WTC11 (cell line): ENCODE data around the gene PTPA.

Source experiments
- CREB1 ChIP-seq: sonication (generic); formaldehyde crosslinking; IDR thresholded peaks from 2 replicates; pipeline ENCODE4 v1.8.0; 2023; ENCODE audit warnings: mild to moderate bottlenecking, missing genetic modification reagents
- ELF4 ChIP-seq: sonication (generic); formaldehyde crosslinking; IDR thresholded peaks from 2 replicates; pipeline ENCODE4 v1.8.1; 2022; ENCODE audit warnings: low read depth, mild to moderate bottlenecking, moderate library complexity, missing genetic modification reagents
- FOXK1 ChIP-seq: sonication (generic); formaldehyde crosslinking; IDR thresholded peaks from 2 replicates; pipeline ENCODE4 v1.8.0; 2022; ENCODE audit warnings: mild to moderate bottlenecking, moderate library complexity, missing genetic modification reagents
- MAX ChIP-seq: sonication (generic); formaldehyde crosslinking; IDR thresholded peaks from 2 replicates; pipeline ENCODE4 v1.8.0; 2022; ENCODE audit warnings: mild to moderate bottlenecking, missing genetic modification reagents
- TEAD4 ChIP-seq: sonication (generic); formaldehyde crosslinking; IDR thresholded peaks from 2 replicates; pipeline ENCODE4 v1.8.0; 2022; ENCODE audit warnings: mild to moderate bottlenecking, missing genetic modification reagents
- ZNF416 ChIP-seq: fragments of 250-450 bp; sonication (Bioruptor Pico); IDR thresholded peaks from 2 replicates; pipeline ENCODE4 v1.9.0; 2021; ENCODE audit warnings: mild to moderate bottlenecking, inconsistent platforms
- TF ChIP-seq, protein P1 (sequence below): fragments of 200-600 bp; IDR thresholded peaks from 2 replicates; pipeline ENCODE4 v1.8.0; 2022; ENCODE audit warnings: antibody characterized with exemption
- TF ChIP-seq, protein P2 (sequence below): sonication (generic); formaldehyde crosslinking; IDR thresholded peaks from 2 replicates; pipeline ENCODE4 v1.8.0; 2023; ENCODE audit warnings: missing genetic modification reagents
- TF ChIP-seq, protein P3 (sequence below): sonication (generic); formaldehyde crosslinking; IDR thresholded peaks from 2 replicates; pipeline ENCODE4 v1.8.1; 2022; ENCODE audit warnings: low read depth, missing genetic modification reagents, borderline replicate concordance

- TF ChIP-seq CREB1 (CRISPR knock-in tag) (no peak), TEAD4 (CRISPR knock-in tag) (no peak), FOXK1 (no peak), ELF4 (no peak), MAX (CRISPR knock-in tag) (no peak), ZNF416 (no peak)
- TF ChIP-seq, protein P1, sequence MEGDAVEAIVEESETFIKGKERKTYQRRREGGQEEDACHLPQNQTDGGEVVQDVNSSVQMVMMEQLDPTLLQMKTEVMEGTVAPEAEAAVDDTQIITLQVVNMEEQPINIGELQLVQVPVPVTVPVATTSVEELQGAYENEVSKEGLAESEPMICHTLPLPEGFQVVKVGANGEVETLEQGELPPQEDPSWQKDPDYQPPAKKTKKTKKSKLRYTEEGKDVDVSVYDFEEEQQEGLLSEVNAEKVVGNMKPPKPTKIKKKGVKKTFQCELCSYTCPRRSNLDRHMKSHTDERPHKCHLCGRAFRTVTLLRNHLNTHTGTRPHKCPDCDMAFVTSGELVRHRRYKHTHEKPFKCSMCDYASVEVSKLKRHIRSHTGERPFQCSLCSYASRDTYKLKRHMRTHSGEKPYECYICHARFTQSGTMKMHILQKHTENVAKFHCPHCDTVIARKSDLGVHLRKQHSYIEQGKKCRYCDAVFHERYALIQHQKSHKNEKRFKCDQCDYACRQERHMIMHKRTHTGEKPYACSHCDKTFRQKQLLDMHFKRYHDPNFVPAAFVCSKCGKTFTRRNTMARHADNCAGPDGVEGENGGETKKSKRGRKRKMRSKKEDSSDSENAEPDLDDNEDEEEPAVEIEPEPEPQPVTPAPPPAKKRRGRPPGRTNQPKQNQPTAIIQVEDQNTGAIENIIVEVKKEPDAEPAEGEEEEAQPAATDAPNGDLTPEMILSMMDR, result no peak
- TF ChIP-seq, protein P2, sequence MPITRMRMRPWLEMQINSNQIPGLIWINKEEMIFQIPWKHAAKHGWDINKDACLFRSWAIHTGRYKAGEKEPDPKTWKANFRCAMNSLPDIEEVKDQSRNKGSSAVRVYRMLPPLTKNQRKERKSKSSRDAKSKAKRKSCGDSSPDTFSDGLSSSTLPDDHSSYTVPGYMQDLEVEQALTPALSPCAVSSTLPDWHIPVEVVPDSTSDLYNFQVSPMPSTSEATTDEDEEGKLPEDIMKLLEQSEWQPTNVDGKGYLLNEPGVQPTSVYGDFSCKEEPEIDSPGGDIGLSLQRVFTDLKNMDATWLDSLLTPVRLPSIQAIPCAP (CRISPR knock-in tag), result no peak
- TF ChIP-seq, protein P3, sequence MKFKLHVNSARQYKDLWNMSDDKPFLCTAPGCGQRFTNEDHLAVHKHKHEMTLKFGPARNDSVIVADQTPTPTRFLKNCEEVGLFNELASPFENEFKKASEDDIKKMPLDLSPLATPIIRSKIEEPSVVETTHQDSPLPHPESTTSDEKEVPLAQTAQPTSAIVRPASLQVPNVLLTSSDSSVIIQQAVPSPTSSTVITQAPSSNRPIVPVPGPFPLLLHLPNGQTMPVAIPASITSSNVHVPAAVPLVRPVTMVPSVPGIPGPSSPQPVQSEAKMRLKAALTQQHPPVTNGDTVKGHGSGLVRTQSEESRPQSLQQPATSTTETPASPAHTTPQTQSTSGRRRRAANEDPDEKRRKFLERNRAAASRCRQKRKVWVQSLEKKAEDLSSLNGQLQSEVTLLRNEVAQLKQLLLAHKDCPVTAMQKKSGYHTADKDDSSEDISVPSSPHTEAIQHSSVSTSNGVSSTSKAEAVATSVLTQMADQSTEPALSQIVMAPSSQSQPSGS (CRISPR knock-in tag), result no peak
These were observed 74.8 kb downstream of the PTPA start for GRCh38 chr9:129185991-129186390.
